Measurements from ENCODE around the gene TRIM72. TPM values are rescaled to one million over a fixed set of nuclear protein-coding genes. Genes with fewer than 3 reads are reported as not detected.

Gene TRIM72
- total RNA-seq, 1 experiment from 2014 or later, result 0.09 TPM

- no peaks in the 10 kb centered on the region for H3K9me2 ChIP-seq (ENCODE audit: insufficient read depth)
- no peak overlapping the region for H3K4me2 ChIP-seq
- H3K9me3 ChIP-seq (ENCODE audit: insufficient read depth, low read depth), result no peaks in the 10 kb centered on the region
- H4K20me1 ChIP-seq (ENCODE audit: insufficient read depth), result no peaks in the 10 kb centered on the region
- ChIA-PET POLR2A (ENCODE audit: unreplicated experiment) (no interaction called here), CTCF (no interaction called here)
- no peak for TF ChIP-seq CTCF (conservative IDR thresholded peaks at IDR 0.05)
- TF ChIP-seq EZH2 (IDR thresholded peaks at IDR 0.05; ENCODE audit: low read depth), result no peak
- no TSS peak for BruUV-seq (replicated peaks)
- no peaks in the 10 kb centered on the region for H3K36me3 ChIP-seq (ENCODE audit: low read depth)
- no peak overlapping the region for H3K4me3 ChIP-seq
- H3K27ac ChIP-seq, result no peak overlapping the region
- peaks cover 17% of the 10 kb centered on the region for H3F3A ChIP-seq (ENCODE audit: insufficient read depth, low read depth)
- H3K79me2 ChIP-seq (ENCODE audit: low read depth), result no peaks in the 10 kb centered on the region
- H3K27me3 ChIP-seq (ENCODE audit: insufficient read depth, low read depth), result no peaks in the 10 kb centered on the region
- no peak overlapping the region for H2AFZ ChIP-seq
- peaks cover 15% of the 10 kb centered on the region for H3K4me1 ChIP-seq (replicated peaks; ENCODE audit: insufficient read depth)
- intact Hi-C loops (cut with micrococcal nuclease; ENCODE audit: unreplicated experiment), result no loop called here
- no peak for DNase-seq
Measured at GRCh38 chr16:31246296-31246695, 32.4 kb downstream of the TRIM72 start.

GRCh38 chr16:31248344-31248743, 34.4 kb downstream of the TRIM72 start:
- POLR2A ChIA-PET (ENCODE audit: unreplicated experiment), result no interaction called here
- no peak overlapping the region for H3K4me2 ChIP-seq

GRCh38 chr16:31250782-31251384, 37.0 kb downstream of the TRIM72 start:
- Histone ChIP-seq H3K27me3 (ENCODE audit: insufficient read depth, low read depth) (no peaks in the 10 kb centered on the region), H3K4me2 (no peak overlapping the region), H3K36me3 (ENCODE audit: low read depth) (no peaks in the 10 kb centered on the region), H3K27ac (no peak overlapping the region), H3F3A (ENCODE audit: insufficient read depth, low read depth) (no peaks in the 10 kb centered on the region; the same call in none of the 2 replicates), H2AFZ (no peak overlapping the region), H3K4me1 (replicated peaks; ENCODE audit: insufficient read depth) (peaks cover 15% of the 10 kb centered on the region), H3K4me3 (no peak overlapping the region), H3K9me2 (ENCODE audit: insufficient read depth) (no peaks in the 10 kb centered on the region), H3K79me2 (ENCODE audit: low read depth) (no peaks in the 10 kb centered on the region), H3K9me3 (ENCODE audit: insufficient read depth, low read depth) (no peaks in the 10 kb centered on the region), H4K20me1 (ENCODE audit: insufficient read depth) (no peaks in the 10 kb centered on the region)
- ChIA-PET POLR2A (ENCODE audit: unreplicated experiment) (no interaction called here), CTCF (no interaction called here)
- intact Hi-C loops (cut with micrococcal nuclease; ENCODE audit: unreplicated experiment), result no loop called here
- TF ChIP-seq CTCF (conservative IDR thresholded peaks at IDR 0.05) (no peak), EZH2 (IDR thresholded peaks at IDR 0.05; ENCODE audit: low read depth) (no peak)
- DNase-seq, result no peak
- no TSS peak for BruUV-seq (replicated peaks)

More at GRCh38 chr16:31248344-31248743, 34.4 kb downstream of the TRIM72 start:
- H3K9me3 ChIP-seq (ENCODE audit: insufficient read depth, low read depth), result no peaks in the 10 kb centered on the region
- CTCF ChIA-PET, result no interaction called here
- no peaks in the 10 kb centered on the region for H3K79me2 ChIP-seq (ENCODE audit: low read depth)
- no peak overlapping the region for H2AFZ ChIP-seq
- 0 out of 2 replicates have a peak, but pooled peaks cover 3% of the 10 kb centered on the region for H3K4me1 ChIP-seq (replicated peaks; ENCODE audit: insufficient read depth)
- DNase-seq, result no peak
- no peaks in the 10 kb centered on the region for H3K36me3 ChIP-seq (ENCODE audit: low read depth)
- intact Hi-C loops (cut with micrococcal nuclease; ENCODE audit: unreplicated experiment), result no loop called here
- H3K27me3 ChIP-seq (ENCODE audit: insufficient read depth, low read depth), result no peaks in the 10 kb centered on the region
- BruUV-seq (replicated peaks), result no TSS peak
- H3K27ac ChIP-seq, result no peak overlapping the region
- no peaks in the 10 kb centered on the region for H3K9me2 ChIP-seq (ENCODE audit: insufficient read depth)
- no peaks in the 10 kb centered on the region; the same call in 1 of the 2 replicates for H3F3A ChIP-seq (ENCODE audit: insufficient read depth, low read depth)
- TF ChIP-seq EZH2 (IDR thresholded peaks at IDR 0.05; ENCODE audit: low read depth) (no peak), CTCF (conservative IDR thresholded peaks at IDR 0.05) (no peak)
- no peak overlapping the region for H3K4me3 ChIP-seq
- H4K20me1 ChIP-seq (ENCODE audit: insufficient read depth), result no peaks in the 10 kb centered on the region
